ENCODE data around the gene ZBTB17. TPM values are rescaled to one million over a fixed set of nuclear protein-coding genes. Genes with fewer than 3 reads are reported as not detected.

ZBTB17 gene
- total RNA-seq, 1 experiment from 2014 or later, result 32.0 TPM

GRCh38 chr1:15966081-15966955, 9.6 kb downstream of the ZBTB17 start:
- no peak for ATAC-seq
- peak overlapping the region; percentile 11; the same call in 1 of the 2 replicates for H3K27ac Mint-ChIP-seq

More at GRCh38 chr1:15966081-15966955, 9.6 kb downstream of the ZBTB17 start:
- CTCF ChIA-PET, result interaction anchor here (1.2 kb wide), 1 partner anchor 9 kb away, joined by 4 read pairs; no protein-coding TSS in a partner anchor
- Mint-ChIP-seq H3K4me3 (no peak overlapping the region), H3K9me3 (peaks cover 12% of the 10 kb centered on the region), H3K4me1 (peaks cover 6% of the 10 kb centered on the region), H3K27me3 (ENCODE audit: low read depth) (no peaks in the 10 kb centered on the region), H3K36me3 (peaks cover 30% of the 10 kb centered on the region)
- no peak for DNase-seq (ENCODE audit: low spot score)
- no peak for TF ChIP-seq ZNF396 (CRISPR knock-in tag; IDR thresholded peaks at IDR 0.05; ENCODE audit: borderline replicate concordance)
- no peak for TF ChIP-seq RORB (CRISPR knock-in tag; IDR thresholded peaks at IDR 0.05)
- no peak for TF ChIP-seq NR1H2 (CRISPR knock-in tag; IDR thresholded peaks at IDR 0.05)
- TF ChIP-seq USF1 (CRISPR knock-in tag; IDR thresholded peaks at IDR 0.05), result no peak
- no peak for TF ChIP-seq ATF2 (CRISPR knock-in tag; IDR thresholded peaks at IDR 0.05; ENCODE audit: borderline replicate concordance, low read depth)
- no peak for TF ChIP-seq ZNF317 (CRISPR knock-in tag; IDR thresholded peaks at IDR 0.05; ENCODE audit: borderline replicate concordance, low read depth)
- no peak for TF ChIP-seq SMAD3 (CRISPR knock-in tag; IDR thresholded peaks at IDR 0.05; ENCODE audit: borderline replicate concordance)
- TF ChIP-seq ATF1 (CRISPR knock-in tag; IDR thresholded peaks at IDR 0.05), result no peak
- no peak for TF ChIP-seq ESRRA (CRISPR knock-in tag; IDR thresholded peaks at IDR 0.05; ENCODE audit: borderline replicate concordance)
- TF ChIP-seq ZNF219 (CRISPR knock-in tag; IDR thresholded peaks at IDR 0.05; ENCODE audit: borderline replicate concordance), result no peak
- no peak for TF ChIP-seq IRF1 (CRISPR knock-in tag; IDR thresholded peaks at IDR 0.05)
- TF ChIP-seq CTCF (IDR thresholded peaks at IDR 0.05), result no peak
- TF ChIP-seq ZNF263 (CRISPR knock-in tag; IDR thresholded peaks at IDR 0.05; ENCODE audit: low read depth), result no peak
- no peak for TF ChIP-seq SOX15 (CRISPR knock-in tag; IDR thresholded peaks at IDR 0.05)
- TF ChIP-seq E2F1 (CRISPR knock-in tag; IDR thresholded peaks at IDR 0.05), result no peak
- no peak for TF ChIP-seq GTF2I (CRISPR knock-in tag; conservative IDR thresholded peaks at IDR 0.05)
- TF ChIP-seq FOXP1 (CRISPR knock-in tag; IDR thresholded peaks at IDR 0.05; ENCODE audit: borderline replicate concordance), result no peak
- no peak for TF ChIP-seq ZNF121 (CRISPR knock-in tag; IDR thresholded peaks at IDR 0.05)
- no peak for TF ChIP-seq ZNF423 (CRISPR knock-in tag; IDR thresholded peaks at IDR 0.05)
- POLR2A ChIA-PET, result no interaction called here

Measured in WTC11 (cell line).